ENCODE data around the gene CYFIP1.

CYFIP1 gene

GRCh38 chr15:22881739-22882440 is 98.3 kb downstream of the CYFIP1 start:
- FAIRE-seq (no peak), DNase-seq (ENCODE audit: insufficient read length) (no peak)
- TF ChIP-seq POLR2AphosphoS5 (IDR thresholded peaks at IDR 0.05; ENCODE audit: low read depth, low read length), result no peak
- TF ChIP-seq POLR2A (IDR thresholded peaks at IDR 0.05; ENCODE audit: low read depth, low read length), result no peak
- TF ChIP-seq TAF1 (IDR thresholded peaks at IDR 0.05; ENCODE audit: borderline replicate concordance, low read depth, low read length), result no peak

- TF ChIP-seq TAF1 (IDR thresholded peaks at IDR 0.05; ENCODE audit: borderline replicate concordance, low read depth, low read length), result no peak
- no peak for TF ChIP-seq POLR2A (IDR thresholded peaks at IDR 0.05; ENCODE audit: low read depth, low read length)
- no peak for TF ChIP-seq POLR2AphosphoS5 (IDR thresholded peaks at IDR 0.05; ENCODE audit: low read depth, low read length)
- FAIRE-seq, result no peak
- no peak for DNase-seq (ENCODE audit: insufficient read length)
These were observed 99.0 kb downstream of the CYFIP1 start for GRCh38 chr15:22880981-22881738.

- TF ChIP-seq TAF1 (IDR thresholded peaks at IDR 0.05; ENCODE audit: borderline replicate concordance, low read depth, low read length) (no peak), POLR2AphosphoS5 (IDR thresholded peaks at IDR 0.05; ENCODE audit: low read depth, low read length) (no peak), POLR2A (IDR thresholded peaks at IDR 0.05; ENCODE audit: low read depth, low read length) (no peak)
- FAIRE-seq (no peak), DNase-seq (ENCODE audit: insufficient read length) (no peak)
These were observed 99.8 kb downstream of the CYFIP1 start for GRCh38 chr15:22880068-22880980.

DNA sequence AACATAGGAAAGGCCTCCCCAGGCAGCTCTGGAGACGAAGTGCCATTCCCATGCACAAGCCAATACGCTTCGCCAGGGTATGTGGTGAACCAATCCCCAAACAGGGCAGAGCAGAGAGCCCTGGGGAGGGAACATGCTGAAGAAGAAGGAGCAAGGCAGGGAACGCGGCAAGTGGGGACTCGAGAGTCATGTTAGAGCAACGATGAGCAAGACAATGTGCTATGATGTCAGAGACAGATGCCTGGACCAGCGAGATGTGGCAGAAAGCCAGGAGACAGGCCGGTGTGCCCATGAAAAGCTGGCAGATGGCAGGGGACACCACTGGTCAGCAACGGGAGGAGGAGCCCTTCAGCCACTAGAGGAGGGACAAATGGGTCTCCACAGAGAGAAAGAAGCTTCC is 102.1 kb downstream of the CYFIP1 start:
- DNase-seq (ENCODE audit: insufficient read length), result no peak
- TF ChIP-seq POLR2A (IDR thresholded peaks at IDR 0.05; ENCODE audit: low read depth, low read length) (no peak), POLR2AphosphoS5 (IDR thresholded peaks at IDR 0.05; ENCODE audit: low read depth, low read length) (no peak), TAF1 (IDR thresholded peaks at IDR 0.05; ENCODE audit: borderline replicate concordance, low read depth, low read length) (no peak)
- FAIRE-seq, result no peak

GRCh38 chr15:22877607-22878006 is 102.6 kb downstream of the CYFIP1 start:
- no peak for DNase-seq (ENCODE audit: insufficient read length)
- FAIRE-seq, result no peak
- TF ChIP-seq POLR2A (IDR thresholded peaks at IDR 0.05; ENCODE audit: low read depth, low read length) (no peak), TAF1 (IDR thresholded peaks at IDR 0.05; ENCODE audit: borderline replicate concordance, low read depth, low read length) (no peak), POLR2AphosphoS5 (IDR thresholded peaks at IDR 0.05; ENCODE audit: low read depth, low read length) (no peak)

DNA sequence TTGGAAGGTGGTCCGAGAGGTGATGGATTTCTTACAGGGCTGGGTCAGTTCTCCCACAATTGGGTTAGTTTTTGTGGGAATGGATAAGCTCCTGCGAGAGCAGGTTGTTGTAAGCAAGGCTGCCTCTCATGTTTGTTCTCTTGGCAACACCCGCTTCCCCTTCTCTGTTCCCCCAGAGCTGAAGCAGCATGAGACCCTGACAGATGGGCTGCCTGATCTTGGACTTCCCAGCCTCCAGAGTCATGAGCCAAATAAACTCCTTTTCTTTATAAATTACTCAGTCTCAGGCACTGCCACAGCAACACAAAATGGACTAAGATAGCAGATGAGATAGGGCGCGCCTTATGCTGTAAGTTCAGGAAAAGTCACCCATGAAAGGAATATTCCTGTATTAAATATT is 103.1 kb downstream of the CYFIP1 start:
- DNase-seq (ENCODE audit: insufficient read length) (no peak), FAIRE-seq (no peak)
- no peak for TF ChIP-seq POLR2AphosphoS5 (IDR thresholded peaks at IDR 0.05; ENCODE audit: low read depth, low read length)
- no peak for TF ChIP-seq POLR2A (IDR thresholded peaks at IDR 0.05; ENCODE audit: low read depth, low read length)

GRCh38 chr15:22874966-22875365 is 105.2 kb downstream of the CYFIP1 start:
- no peak for DNase-seq (ENCODE audit: insufficient read length)
- TF ChIP-seq TAF1 (IDR thresholded peaks at IDR 0.05; ENCODE audit: borderline replicate concordance, low read depth, low read length) (no peak), POLR2AphosphoS5 (IDR thresholded peaks at IDR 0.05; ENCODE audit: low read depth, low read length) (no peak), POLR2A (IDR thresholded peaks at IDR 0.05; ENCODE audit: low read depth, low read length) (no peak)
- FAIRE-seq, result no peak

- DNase-seq (ENCODE audit: insufficient read length) (no peak), FAIRE-seq (no peak)
- TF ChIP-seq POLR2AphosphoS5 (IDR thresholded peaks at IDR 0.05; ENCODE audit: low read depth, low read length) (no peak), TAF1 (IDR thresholded peaks at IDR 0.05; ENCODE audit: borderline replicate concordance, low read depth, low read length) (no peak), POLR2A (IDR thresholded peaks at IDR 0.05; ENCODE audit: low read depth, low read length) (no peak)
These were observed 105.9 kb downstream of the CYFIP1 start for GRCh38 chr15:22874256-22874655.

DNA sequence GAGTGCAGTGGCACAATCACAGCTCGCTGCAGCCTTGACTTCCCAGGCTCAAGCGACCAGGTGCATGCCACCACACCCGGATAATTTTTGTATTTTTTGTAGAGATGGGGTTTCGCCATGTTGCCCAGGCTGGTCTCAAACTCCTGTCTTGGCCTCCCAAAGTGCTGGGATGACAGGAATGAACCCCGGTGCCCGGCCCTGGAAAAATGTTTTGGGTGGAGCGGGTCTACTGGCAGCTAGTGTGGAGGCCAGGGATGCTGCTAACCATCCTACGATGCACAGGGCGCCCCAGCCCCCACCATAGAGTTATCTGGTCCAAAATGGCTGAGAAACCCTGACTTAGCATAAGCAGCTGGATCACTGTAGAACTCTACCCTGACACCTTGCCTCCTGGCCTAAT is 106.3 kb downstream of the CYFIP1 start:
- FAIRE-seq (no peak), DNase-seq (ENCODE audit: insufficient read length) (no peak)
- no peak for TF ChIP-seq POLR2A (IDR thresholded peaks at IDR 0.05; ENCODE audit: low read depth, low read length)
- no peak for TF ChIP-seq POLR2AphosphoS5 (IDR thresholded peaks at IDR 0.05; ENCODE audit: low read depth, low read length)
- TF ChIP-seq TAF1 (IDR thresholded peaks at IDR 0.05; ENCODE audit: borderline replicate concordance, low read depth, low read length), result no peak

- FAIRE-seq, result no peak
These were observed 107.0 kb downstream of the CYFIP1 start for GRCh38 chr15:22872936-22873701.

More at GRCh38 chr15:22872936-22873701, 107.0 kb downstream of the CYFIP1 start:
- no peak for DNase-seq (ENCODE audit: insufficient read length)
- TF ChIP-seq POLR2AphosphoS5 (IDR thresholded peaks at IDR 0.05; ENCODE audit: low read depth, low read length), result no peak
- TF ChIP-seq POLR2A (IDR thresholded peaks at IDR 0.05; ENCODE audit: low read depth, low read length), result no peak
- TF ChIP-seq TAF1 (IDR thresholded peaks at IDR 0.05; ENCODE audit: borderline replicate concordance, low read depth, low read length), result no peak
